ENCODE results near the gene ADGRF3.
"Not testable (repeated sequence)": the region's sequence is repeated elsewhere in the genome, so short reads cannot be mapped to it uniquely, and the experiment has no call there.

The ADGRF3 gene

DNA sequence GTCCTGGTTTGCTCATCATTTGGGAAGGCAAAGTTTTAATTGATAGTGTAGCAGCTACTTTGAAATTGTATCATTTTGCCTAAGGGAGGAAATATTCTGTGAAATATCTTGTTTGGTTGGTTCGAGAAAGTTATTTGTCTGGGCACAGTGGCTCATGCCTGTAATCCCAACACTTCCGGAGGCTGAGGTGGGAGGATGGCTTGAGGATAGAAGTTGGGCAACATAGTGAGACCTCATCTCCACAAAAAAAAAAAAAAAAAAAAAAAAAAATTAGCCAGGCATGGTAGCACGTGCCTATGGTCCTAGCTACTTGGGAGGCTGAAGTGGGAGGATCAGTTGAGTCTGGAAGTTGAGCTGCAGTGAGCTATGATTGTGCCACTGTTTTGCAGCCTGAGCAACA is 3.1 kb upstream of the ADGRF3 start:
- DNase-seq (ENCODE audit: low read depth) = peak; percentile 10

DNA sequence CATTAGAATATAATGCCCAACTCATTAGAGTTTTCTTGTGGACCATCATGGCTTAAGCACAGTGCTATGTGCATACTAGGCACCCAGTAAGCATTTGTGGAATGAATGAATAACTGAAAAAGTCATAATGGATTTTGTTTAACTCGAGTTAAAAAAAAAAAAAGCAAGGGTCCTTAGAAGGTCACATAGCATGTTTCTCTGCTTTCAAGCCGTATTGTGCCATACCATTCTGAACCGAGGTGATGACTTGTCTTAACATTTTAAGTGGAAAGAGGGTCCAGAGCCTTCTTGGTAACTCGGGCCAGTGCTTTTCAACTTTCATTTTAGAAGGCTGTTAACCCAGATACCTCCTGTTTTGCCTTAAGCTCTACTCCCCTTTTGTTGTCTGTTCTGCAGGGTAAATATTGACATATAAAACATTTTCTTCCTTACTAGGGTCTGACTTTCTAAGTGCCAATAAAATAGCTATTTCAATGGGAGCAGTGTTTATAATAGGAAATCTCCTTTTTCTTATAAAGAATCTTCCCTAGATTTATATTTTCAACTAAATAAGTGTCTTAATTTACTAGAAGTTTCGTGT is 787 bp upstream of the ADGRF3 start:
- peak; percentile 18 for DNase-seq (ENCODE audit: low read depth)

DNA sequence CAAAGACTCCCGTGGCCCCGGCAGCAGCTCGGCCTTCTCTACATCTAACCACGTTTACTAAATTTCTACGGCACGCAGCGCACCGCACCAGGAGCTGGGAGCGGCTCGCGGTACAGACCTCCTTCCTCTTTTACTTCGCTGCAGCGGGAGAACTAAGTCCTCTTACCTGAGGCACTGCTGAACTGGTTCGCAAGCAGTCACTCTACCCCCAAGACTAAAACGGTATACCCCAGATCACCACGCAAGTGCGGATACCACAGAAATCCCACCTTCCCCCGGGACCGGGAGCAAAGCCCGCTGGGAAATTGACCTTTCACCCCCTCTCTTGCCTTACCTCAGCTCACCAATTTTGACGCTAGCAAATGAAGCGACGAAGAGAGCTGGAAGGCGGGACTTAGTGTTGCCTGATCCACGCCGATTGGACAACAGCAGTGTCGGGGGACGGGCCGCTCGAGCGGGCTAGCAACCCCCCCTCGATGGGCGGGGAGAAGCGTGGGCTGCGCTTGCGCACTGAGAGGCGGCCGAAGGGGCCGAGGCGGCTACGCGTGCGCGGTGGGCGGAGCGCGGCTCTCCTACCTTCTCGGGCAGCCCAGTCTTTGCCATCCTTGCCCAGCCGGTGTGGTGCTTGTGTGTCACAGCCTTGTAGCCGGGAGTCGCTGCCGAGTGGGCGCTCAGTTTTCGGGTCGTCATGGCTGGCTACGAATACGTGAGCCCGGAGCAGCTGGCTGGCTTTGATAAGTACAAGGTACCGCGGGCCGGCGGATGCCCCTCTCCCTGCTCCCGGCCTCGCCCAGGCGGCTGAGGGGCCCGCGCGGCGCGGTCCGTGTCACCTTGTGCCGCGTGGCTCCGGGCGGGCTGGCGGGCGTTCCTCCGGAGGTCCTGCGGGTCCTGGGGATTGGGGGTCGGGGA is 790 bp downstream of the ADGRF3 start, which contains the start of gene SELENOI:
TSS of gene SELENOI (plus strand) at position 599 of the 909 bp plus-strand sequence. CDS start at position 689, 90 bp downstream.
- DNase-seq (ENCODE audit: low read depth) = peak; percentile 98

DNA sequence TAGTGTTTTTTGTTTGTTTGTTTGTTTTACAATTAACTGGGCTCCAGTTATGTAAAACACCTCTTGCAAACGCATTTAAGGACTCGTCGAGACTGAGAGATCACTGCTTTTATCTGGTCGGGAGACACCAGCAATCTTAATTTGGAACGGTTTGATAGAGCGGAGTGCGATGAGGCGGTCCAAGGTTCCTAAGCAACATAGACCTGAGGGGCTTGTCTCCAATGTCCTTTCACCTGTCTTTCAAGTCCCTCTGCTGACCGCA is 1.4 kb downstream of the ADGRF3 start:
- no peak for DNase-seq (ENCODE audit: low read depth)

DNA sequence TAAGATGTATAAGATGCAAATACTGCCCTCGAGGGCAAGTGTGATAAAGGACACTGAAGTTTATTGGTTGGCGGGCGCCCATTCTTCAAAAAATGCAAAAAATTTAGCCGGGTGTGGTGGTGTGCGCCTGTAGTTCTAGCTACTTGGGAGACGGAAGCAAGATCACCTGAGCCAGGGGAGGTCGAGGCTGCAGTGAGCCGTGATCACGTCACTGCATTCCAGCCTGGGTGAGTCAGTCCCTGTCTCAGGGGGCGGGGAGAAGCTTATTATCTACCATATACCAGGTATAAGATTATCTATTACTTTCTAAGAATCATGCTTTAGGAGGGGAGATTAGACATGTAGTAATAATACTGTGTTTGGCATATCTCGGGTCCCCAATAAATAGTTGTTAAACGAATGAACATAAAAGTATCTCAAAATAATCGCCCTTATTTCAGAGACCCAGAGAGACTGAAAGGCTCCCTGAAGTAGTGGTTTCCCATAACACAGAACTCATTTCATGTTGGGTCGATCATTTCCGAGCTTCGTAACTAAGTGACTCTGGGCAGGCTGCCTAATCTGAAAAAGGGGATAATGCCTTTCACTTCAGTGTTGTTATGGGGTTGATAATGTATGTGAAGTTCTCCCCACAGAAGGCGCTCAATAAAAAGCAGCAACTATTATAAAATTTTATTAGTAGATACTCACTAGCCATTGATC is 1.9 kb downstream of the ADGRF3 start:
- peak; percentile 54 for DNase-seq (ENCODE audit: low read depth)

DNA sequence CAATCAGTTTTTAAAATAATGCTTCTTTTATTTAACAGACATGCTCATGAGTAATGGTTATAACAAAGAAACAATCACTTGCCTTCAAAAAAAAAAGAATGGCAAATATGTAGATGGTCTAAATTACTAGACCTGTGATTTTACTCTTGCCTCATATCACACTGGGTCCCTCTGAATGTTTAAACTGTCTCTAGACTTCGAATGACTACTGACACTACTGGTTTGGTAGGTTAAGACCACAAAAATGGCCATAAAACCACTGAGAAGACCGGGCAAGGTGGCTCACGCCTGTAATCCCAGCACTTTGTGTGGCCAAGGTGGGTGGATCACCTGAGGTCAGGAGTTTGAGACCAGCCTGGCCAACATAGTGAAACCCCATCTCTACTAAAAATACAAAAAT is 5.8 kb downstream of the ADGRF3 start:
- DNase-seq (ENCODE audit: low read depth) = no peak

DNA sequence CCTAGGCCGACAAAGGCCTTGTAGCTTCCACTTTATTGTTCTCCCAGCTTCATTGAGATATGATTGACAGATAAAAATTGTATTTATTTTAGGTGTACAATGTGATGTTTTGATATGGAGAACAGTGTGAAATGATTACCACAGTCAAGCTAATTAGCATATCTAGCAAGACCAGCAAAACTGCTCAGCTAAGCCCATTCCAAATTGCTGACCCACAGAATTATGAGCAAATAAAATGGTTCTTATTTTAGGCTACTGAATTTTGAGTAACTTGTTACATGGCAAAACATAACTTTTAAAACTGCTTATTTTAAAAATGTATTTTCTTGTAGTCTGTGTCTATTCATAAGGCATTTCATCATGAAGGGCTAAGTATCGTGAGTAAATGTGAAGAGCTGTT is 9.3 kb downstream of the ADGRF3 start:
- no peak for DNase-seq (ENCODE audit: low read depth)

DNA sequence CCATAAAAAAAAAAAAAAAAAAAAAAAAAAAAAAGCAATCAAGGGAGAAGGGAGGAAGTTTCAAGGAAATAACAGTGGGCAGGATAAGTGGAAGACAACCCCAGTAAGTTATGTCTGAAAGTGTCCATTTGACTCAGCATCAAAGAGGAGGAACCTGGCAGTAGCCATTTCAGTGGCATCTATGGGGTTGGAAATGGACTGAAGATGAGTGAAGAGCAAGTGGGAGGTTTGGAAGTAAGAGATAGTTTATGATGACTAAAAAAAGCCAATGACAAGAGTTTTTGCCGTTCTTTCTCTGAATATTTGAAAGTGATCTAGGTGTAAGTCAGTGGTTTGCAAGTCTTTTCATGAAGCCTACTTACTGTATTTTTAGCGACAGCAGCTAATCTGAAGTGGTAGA is 9.9 kb downstream of the ADGRF3 start:
- DNase-seq (ENCODE audit: low read depth) = no peak

DNA sequence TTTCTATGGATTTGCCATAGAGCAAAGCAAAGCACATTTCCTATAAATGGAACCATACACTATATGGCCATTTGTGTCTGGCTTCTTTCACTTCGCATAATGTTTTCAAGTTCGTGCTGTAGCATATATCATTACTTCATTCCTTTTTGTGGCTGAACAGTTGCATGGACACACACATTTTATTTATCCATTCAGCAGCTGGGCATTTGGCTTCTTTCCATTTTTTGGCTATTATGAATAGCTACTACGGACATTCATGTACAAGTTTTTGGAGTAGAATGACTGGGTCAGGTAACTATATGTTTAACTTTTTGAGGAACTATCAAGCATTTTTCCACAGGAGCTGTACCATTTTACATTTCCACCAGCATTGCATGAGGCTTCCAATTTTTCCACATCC is 11.4 kb downstream of the ADGRF3 start:
- DNase-seq (ENCODE audit: low read depth) = no peak

DNA sequence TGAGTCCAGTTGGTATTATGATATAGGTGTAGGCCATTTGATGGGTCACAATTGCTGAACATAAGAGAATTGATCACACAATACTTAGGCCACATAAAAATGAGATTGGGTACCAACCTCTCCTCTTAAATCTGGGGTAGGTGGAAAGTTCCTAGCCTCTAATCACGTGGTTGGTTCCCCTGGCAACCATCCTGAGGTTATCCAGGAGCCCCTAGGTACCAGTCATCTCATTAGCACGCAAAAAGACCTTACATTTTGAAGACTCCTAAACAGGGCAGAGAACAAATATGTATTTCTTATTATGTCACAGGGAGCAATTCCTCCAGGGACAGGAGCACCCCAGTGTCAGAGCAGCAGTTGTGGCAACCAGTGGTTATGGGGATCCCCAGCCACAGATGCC is 13.3 kb downstream of the ADGRF3 start:
- no peak for DNase-seq (ENCODE audit: low read depth)

DNA sequence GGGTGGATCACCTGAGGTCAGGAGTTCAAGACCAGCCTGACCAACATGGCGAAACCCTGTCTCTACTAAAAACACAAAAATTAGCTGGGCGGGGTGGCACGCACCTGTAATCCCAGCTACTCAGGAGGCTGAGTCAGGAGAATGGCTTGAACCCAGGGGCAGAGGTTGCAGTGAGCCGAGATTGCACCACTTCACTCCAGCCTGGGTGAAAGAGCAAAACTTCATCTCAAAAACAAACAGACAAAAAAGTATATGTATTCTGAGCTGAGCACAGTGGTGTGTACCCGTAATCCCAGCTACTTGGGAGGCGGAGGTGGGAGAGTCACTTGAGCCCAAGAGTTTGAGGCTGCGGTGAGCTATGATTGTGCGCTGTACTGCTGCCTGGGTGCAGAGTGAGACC is 15.3 kb downstream of the ADGRF3 start:
- DNase-seq (ENCODE audit: low read depth) = not testable (repeated sequence)

DNA sequence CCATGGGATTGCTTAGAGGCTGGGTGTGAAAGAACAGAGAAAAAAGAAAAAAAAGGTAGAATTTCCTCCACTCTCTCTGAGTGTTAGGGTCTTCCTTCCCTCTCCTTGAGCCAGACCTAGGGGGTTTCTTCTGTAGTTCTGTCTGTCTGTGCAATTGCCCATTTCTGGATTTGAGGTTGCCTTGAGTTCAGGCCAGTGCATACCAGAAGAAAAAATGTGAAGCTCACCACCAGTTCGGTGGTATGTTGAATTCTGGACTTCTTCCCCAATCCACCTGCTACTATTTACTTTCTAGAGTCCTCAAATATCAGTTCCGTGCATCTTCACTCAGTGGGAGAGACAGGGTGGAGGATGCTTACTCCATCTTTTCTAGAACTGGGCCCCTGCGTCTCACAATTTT is 16.0 kb downstream of the ADGRF3 start:
- no peak for DNase-seq (ENCODE audit: low read depth)

DNA sequence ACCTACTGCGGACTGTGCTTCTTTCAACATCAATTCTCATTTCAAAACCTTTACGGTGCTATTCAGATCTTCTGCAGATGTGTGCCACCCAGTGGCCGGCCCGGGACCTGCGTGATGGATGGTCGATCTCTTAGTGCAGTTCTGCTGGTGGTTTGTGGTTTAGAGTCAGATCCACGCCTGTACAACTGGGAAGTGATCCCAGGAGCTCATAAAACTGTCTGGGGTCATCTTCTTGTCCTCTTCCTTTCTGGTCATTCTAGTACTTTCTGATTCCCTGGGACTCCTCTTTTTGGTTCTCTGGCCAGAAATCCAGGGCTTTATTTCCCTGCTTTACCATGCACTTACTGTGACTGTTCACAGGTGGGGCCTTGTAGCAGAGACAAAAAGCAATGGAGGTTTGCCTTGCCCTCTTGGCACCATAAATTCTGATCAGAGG is 16.5 kb downstream of the ADGRF3 start:
- peak; percentile 85 for DNase-seq (ENCODE audit: low read depth)

DNA sequence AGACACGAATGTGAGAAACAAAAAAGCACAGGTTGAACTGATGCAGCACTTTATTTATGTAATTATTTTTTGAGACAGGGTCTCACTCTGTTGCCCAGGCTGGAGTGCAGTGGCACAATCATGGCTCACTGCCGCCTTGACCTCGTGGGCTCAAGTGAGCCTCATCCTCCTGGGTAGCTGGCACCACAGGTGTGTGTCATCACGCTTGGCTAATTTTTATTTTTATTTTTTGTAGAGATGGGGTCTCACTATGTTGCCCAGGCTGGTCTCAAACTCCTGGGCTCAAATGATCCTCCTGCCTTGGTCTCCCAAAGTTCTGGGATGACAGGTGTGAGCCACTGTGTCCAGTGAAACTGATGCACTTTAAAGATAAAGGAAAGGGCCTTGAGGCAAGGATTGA is 17.5 kb downstream of the ADGRF3 start:
- DNase-seq (ENCODE audit: low read depth) = not testable (repeated sequence)

DNA sequence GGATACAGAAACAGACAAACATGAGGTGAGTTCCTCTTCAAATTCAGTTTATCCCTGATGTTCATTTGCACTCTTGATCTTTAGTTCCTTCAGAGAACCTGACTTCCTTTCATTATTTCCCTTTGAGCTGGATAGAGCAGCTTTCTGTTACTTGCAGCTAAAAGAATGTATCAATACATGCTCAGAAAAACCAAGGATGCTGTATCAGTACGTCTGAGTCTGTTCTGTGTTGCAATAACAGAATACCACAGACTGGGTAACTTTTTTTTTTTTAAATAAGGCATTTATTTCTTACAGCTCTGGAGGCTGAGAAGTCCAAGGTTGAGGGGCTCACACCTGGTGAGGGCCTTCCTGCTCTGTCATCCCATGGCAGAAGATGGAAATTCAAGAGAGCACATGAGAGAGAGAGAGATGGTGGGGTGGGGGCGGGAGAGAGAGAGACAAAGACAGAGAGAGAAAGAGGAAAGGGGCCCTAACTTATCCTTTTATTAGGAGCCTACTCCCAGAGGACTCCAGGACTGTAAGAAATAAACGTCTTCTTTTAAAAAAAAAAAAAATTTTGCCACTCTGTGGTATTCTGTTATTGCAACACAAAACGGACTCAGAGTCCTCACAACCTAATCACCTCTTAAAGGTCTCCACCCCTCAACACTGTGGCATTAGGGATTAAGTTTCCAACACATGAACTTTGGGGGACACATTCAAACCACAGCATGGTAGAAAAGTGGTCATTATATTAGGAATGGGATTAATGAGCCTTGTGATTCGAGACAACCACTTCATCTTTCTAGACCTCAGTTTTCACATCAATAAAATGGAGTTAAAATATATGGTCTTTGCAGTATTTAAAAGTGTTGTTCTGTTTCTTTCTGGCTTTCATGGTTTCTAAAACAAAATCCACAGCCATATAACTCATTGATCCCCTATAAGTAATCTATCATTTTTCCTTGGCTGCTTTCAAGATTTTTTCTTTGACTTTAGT is 19.0 kb downstream of the ADGRF3 start:
- peak; percentile 79 for DNase-seq (ENCODE audit: low read depth)

DNA sequence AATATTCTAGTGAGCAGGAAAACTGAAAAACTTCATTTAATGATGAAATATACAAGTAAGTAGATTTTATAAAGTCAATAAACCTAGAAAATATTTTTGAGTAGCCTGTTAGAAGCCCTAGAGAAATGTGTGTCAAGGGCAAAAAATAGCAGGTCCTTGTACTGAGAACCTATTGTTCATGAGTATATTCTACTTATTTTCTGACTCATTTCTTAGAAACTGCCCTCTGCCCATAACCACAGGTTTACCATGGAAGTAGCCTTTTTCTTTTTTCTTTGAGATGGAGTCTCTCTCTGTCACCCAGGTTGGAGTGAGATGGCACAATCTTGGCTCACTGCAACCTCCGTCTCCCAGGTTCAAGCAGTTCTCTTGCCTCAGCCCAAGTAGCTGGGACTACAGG is 20.1 kb downstream of the ADGRF3 start:
- DNase-seq (ENCODE audit: low read depth) = peak; percentile 53

DNA sequence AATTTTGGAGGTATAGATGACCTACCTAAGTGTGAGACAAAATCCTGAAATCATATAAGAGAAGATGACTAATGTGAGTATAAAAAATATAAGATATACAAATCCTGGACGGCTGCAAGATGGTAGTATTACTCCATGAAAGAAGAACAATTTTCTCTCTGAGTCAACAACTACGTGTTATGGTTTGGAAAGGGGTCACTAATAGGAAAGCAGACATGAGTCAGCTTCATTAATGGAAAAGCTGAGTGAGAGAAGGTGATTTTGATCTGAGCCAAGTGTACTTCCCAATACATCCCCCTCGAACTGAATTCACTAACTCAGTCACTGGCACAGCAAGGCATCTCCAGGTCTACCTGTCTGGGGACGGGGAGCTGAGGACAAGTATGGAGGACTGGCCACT is 20.7 kb downstream of the ADGRF3 start:
- DNase-seq (ENCODE audit: low read depth) = peak; percentile 76

DNA sequence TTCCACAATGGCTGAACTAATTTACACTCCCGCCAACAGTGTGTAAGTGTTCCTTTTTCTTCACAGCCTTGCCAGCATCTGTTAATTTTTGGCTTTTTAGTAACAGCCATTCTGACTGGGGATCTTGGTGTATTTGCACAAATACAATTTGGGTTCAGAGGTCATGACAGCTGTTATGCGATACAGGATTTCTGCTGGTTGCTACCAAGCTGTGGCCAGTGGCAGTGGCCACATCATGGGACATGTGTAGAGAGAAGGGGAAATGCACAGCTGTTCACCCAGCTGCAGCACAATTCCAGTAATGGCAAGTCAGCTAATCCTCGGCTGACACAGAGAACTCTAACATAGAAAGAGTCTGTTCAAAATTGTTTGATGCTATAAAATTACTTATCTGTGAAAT is 21.7 kb downstream of the ADGRF3 start:
- no peak for DNase-seq (ENCODE audit: low read depth)

DNA sequence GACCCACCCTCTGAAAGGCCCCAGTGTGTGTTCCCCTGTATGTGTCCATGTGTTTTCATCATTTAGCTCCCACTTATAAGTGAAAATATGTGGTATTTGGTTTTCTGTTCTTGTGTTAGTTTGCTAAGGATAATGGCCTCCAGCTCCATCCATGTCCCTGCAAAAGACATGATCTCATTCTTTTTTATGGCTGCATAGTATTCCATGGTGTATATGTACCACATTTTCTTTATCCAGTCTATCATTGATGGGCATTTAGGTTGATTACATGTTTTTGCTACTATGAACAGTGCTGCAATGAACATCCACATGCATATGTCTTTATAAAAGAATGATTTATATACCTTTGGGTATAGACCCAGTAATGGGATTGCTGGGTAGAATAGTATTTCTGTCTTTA is 22.1 kb downstream of the ADGRF3 start:
- DNase-seq (ENCODE audit: low read depth) = not testable (repeated sequence)

DNA sequence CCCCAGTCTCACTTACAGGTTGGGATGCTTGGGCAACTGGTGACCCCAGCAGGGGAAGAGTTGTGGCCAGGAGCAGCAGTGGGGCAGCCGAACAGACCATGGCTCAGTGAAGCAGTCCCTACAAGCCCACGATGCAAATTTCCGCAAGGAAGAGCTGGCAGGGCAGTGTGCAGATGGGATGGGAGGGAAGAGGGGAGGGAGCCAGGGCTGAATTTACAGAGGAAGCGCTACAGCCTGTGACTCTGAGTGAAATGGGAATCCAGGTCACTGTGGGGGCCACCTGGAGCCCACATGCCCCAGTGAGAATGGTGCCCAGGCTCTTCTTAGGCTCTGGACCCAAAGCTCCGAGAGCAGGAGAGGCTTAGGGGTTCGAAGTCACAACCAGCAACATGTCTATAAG is 27.6 kb downstream of the ADGRF3 start:
- no peak for DNase-seq (ENCODE audit: low read depth)

DNA sequence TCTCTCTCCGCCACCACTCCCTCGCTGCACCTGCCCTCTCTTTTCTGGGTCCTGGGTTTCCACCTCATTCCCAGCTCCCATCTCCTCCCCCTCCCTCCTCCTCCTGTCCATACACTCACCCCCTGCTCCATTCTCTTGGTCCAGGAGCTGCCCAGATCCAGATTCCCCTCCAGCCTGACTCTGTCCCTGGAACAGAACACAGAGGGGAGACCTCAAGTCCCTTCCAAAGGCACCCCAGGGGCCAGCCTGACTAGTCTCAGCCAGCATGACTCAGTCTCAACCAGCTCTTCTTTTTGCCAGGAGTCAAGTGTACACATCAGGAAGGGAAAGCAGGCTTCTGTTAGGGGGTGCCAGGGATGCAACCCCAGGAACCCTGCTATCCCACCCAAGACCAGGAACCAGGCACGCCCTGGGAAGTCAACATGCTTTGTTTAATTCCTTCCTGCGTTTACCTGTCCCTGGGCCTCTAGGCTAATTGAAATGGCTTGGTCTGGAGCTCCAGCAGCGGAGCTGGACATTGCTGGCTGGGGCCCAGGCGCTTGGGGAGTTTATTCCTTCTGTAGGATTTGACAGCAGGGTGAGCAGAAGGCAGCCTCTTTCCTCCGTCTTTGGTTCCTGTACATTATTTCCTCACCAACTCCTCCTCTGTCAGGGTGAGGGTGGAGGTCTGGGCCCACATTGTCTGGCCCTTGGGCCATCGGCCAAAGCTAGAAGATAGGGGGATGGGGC is 29.0 kb downstream of the ADGRF3 start:
- DNase-seq (ENCODE audit: low read depth) = no peak
